Gastroesophageal sphincter (tissue), 4 donors: ENCODE results near the gene RAPGEF2. TPM values are rescaled to one million over a fixed set of nuclear protein-coding genes. Genes with fewer than 3 reads are reported as not detected.

ENCODE experiments used
- ATAC-seq: fragments of 150-250 bp; one replicate; pipeline ENCODE4 v1.9.1; 2016; ENCODE audit warnings: mild to moderate bottlenecking, moderate library complexity
- H3K27ac ChIP-seq, 4 donors: fragments of 200-600 bp; sonication (generic) in 3 of 4; 1 replicate in 3 of 4; 2 replicates in 1 of 4; pipeline ENCODE4 v1.5.1; 2016 to 2019
- H3K27me3 ChIP-seq: fragments of 200-600 bp; sonication (generic); one replicate; pipeline ENCODE4 v1.5.1; 2019
- H3K36me3 ChIP-seq, 2 donors: fragments of 200-600 bp; sonication (generic); one replicate each; pipeline ENCODE4 v1.5.1; 2019; ENCODE audit warnings: control low read depth in 1 of 2
- H3K4me1 ChIP-seq, 3 donors: fragments of 200-600 bp; sonication (generic); 1 replicate in 2 of 3; 2 replicates in 1 of 3; pipeline ENCODE4 v1.5.1; 2016 to 2019; ENCODE audit warnings: control low read depth in 2 of 3
- H3K4me3 ChIP-seq, 2 donors: fragments of 200-600 bp; sonication (generic); one replicate each; pipeline ENCODE4 v1.5.1; 2019; ENCODE audit warnings: mild to moderate bottlenecking in 1 of 2, moderate library complexity in 1 of 2
- H3K9me3 ChIP-seq, 3 donors: fragments of 200-600 bp; sonication (generic); one replicate each; pipeline ENCODE4 v1.5.1; 2017 to 2019; ENCODE audit warnings: control low read depth in 2 of 3
- EP300 ChIP-seq: sonication (generic); formaldehyde crosslinking; IDR thresholded peaks from one replicate; pipeline ENCODE4 v1.6.1; 2017; ENCODE audit warnings: antibody characterized with exemption, mild to moderate bottlenecking
- POLR2A ChIP-seq, 2 donors: fragments of 450-650 bp; IDR thresholded peaks; one replicate each; pipeline ENCODE4 v1.6.1; 2017; ENCODE audit warnings: antibody characterized with exemption in 2 of 2, mild to moderate bottlenecking in 2 of 2, moderate library complexity in 1 of 2
- POLR2AphosphoS5 ChIP-seq: sonication (generic); formaldehyde crosslinking; IDR thresholded peaks from one replicate; pipeline ENCODE4 v1.6.1; 2017; ENCODE audit warnings: antibody characterized with exemption
- WGBS, 2 donors: methylation state at CpG; one replicate each; pipeline ENCODE4 v1.1.5; 2018; ENCODE audit warnings: low coverage in 1 of 2; 5-methylcytosine and 5-hydroxymethylcytosine counted together
- total RNA-seq, 4 donors: library from RNA; depleted of rRNA; stranded (reverse); fragments of >200 nt; gene quantifications; one replicate each; pipeline ENCODE4 v1.1.0, GENCODE V29; 2016
- TF ChIP-seq, protein P1 (sequence below), 4 experiments: fragments of 200-600 bp in 2 of 4; fragments of 450-650 bp in 2 of 4; sonication (generic) in 1 of 4; IDR thresholded peaks; one replicate each; pipeline ENCODE4 v1.5.1; 2017 to 2019; ENCODE audit warnings: antibody characterized with exemption in 4 of 4, mild to moderate bottlenecking in 2 of 4, moderate library complexity in 2 of 4

RAPGEF2 gene
- total RNA-seq, 4 donors from 2014 or later, result 49.5 to 67.5 (median 60.9) TPM

DNA sequence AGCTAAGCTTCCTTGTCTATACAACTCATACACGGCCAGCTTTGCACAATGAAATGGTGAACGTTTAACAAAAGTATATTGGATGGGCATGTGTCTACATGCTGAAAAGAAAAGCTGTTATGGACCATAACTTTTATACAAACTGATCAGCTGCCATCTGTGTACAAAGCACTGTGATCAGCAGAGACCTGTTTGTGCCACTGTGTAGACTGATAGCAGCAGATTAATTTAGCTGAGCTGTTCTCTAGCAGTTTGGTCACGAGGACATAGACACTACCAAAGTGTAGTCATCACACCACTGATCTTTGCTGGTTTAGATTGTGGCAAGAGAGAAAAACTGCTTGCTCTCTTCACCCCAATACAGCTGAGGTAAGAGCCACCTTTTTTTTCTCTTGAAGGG lies 124.5 kb downstream of the RAPGEF2 start:
- Histone ChIP-seq H3K4me1 (peaks cover 0 to 37% (median 7%) of the 10 kb centered on the region in 3 donors), H3K9me3 (no peaks in the 10 kb centered on the region), H3K36me3 (no peaks in the 10 kb centered on the region), H3K27me3 (no peaks in the 10 kb centered on the region), H3K27ac (peak overlapping the region; percentile 74 to 79 (median 76)), H3K4me3 (peak overlapping the region in 1 of 2 donors; percentile 38)
- TF ChIP-seq EP300 (no peak), POLR2AphosphoS5 (no peak), POLR2A (IDR thresholded peaks at IDR 0.05) (no peak)
- TF ChIP-seq, protein P1, sequence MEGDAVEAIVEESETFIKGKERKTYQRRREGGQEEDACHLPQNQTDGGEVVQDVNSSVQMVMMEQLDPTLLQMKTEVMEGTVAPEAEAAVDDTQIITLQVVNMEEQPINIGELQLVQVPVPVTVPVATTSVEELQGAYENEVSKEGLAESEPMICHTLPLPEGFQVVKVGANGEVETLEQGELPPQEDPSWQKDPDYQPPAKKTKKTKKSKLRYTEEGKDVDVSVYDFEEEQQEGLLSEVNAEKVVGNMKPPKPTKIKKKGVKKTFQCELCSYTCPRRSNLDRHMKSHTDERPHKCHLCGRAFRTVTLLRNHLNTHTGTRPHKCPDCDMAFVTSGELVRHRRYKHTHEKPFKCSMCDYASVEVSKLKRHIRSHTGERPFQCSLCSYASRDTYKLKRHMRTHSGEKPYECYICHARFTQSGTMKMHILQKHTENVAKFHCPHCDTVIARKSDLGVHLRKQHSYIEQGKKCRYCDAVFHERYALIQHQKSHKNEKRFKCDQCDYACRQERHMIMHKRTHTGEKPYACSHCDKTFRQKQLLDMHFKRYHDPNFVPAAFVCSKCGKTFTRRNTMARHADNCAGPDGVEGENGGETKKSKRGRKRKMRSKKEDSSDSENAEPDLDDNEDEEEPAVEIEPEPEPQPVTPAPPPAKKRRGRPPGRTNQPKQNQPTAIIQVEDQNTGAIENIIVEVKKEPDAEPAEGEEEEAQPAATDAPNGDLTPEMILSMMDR (IDR thresholded peaks at IDR 0.05), result no peak
- ATAC-seq, result no peak
- 60 to 80% methylated on average over 3 of the region's 3 CpGs for WGBS, 2 donors

DNA sequence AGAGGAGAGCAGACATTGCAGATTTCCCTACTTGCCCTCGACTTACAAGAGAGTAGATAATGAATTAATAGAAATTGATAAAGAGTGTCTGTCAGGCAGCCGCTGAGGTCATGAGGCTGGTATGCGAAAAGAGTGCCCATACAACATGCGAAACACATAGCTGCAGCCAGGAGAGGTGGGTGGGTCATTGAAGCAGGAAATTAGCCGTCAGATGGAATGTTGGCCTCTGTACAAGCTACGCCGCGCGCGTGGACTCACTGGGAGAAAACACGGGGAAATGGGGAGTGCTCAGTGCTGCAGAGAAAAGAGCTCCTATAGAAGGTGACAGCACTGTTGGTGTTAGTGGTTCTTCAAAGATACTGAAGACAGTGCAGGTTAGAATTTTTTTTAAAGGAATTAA lies 125.1 kb downstream of the RAPGEF2 start:
- peak overlapping the region; percentile 74 to 79 (median 76) for H3K27ac ChIP-seq
- H3K9me3 ChIP-seq, result no peaks in the 10 kb centered on the region
- H3K4me3 ChIP-seq, result peak overlapping the region; percentile 35 to 38
- H3K27me3 ChIP-seq, result no peaks in the 10 kb centered on the region
- peaks cover 0 to 31% (median 7%) of the 10 kb centered on the region in 3 donors for H3K4me1 ChIP-seq
- no peak for TF ChIP-seq EP300
- TF ChIP-seq, protein P1 (IDR thresholded peaks at IDR 0.05), result peak in 3 of 4 experiments; percentile 28 to 65 (median 48)
- TF ChIP-seq POLR2AphosphoS5, result peak; percentile 90
- peak; percentile 93 for ATAC-seq
- H3K36me3 ChIP-seq, result no peaks in the 10 kb centered on the region
- 5 to 20% methylated on average over 9 to 11 of the region's 11 CpGs for WGBS, 2 donors

DNA sequence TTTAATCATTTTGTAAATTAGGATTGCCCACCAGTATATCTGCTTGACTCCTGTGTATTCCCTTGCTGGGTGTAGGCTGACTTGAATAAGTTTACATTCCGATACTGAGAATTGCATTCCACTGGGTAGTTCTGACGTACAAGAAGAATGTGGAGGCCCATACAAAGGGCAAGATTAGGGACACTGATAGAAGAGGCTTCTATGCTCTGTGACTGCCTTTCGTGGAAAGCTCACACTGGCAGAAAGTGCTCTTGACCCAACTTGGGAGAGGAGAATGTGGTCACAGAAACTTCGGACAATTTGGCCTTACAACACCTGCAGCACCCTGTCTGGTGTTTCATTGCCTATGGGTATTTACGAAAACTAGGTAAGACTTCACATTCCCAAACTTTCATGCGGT lies 126.3 kb downstream of the RAPGEF2 start:
- Histone ChIP-seq H3K9me3 (no peaks in the 10 kb centered on the region), H3K27ac (peak overlapping the region; percentile 55 to 78 (median 74)), H3K36me3 (no peaks in the 10 kb centered on the region), H3K27me3 (no peaks in the 10 kb centered on the region), H3K4me3 (peak overlapping the region; percentile 35 to 38), H3K4me1 (peaks cover 0 to 30% (median 7%) of the 10 kb centered on the region in 3 donors)
- ATAC-seq, result peak; percentile 66
- 21 to 67% methylated on average over 5 to 6 of the region's 6 CpGs for WGBS, 2 donors
- TF ChIP-seq POLR2AphosphoS5, result no peak
- TF ChIP-seq EP300, result no peak
- TF ChIP-seq POLR2A (IDR thresholded peaks at IDR 0.05), result no peak
- TF ChIP-seq, protein P1 (IDR thresholded peaks at IDR 0.05), result no peak

DNA sequence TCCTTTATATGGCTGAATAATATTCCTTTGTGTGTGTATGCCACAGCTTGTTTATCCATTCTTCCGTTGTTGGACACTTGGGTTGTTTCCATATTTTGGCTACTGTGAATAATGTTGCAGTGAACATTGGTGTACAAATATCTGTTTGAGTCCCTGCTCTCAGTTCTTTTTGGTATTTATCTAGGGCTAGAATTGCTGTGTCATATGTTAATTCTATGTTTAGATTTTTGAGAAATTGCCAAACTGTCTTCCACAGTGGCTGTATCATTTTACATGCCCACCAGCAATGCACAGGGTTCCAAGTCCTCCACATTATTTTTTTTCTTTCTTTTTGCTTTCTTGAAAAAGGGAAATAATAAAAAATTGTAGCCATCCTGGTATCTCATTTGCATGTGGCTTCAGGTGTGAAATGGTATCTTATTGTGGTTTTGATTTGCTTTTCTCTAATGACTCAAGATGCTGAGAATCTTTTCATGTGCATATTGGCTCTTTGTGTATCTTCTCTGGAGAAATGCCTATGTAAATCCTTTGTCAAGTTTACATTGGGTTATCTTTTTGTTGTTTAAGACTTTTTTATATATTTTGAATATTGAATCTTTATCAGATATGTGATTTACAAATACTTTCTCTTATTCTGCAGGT lies 129.7 kb downstream of the RAPGEF2 start:
- H3K27ac ChIP-seq, result no peak overlapping the region

More for the DNA sequence above, 129.7 kb downstream of the RAPGEF2 start:
- peaks cover 0 to 40% (median 7%) of the 10 kb centered on the region in 3 donors for H3K4me1 ChIP-seq
- H3K9me3 ChIP-seq, result no peaks in the 10 kb centered on the region
- no peaks in the 10 kb centered on the region for H3K36me3 ChIP-seq
- 44 to 71% methylated on average over 1 of the region's 1 CpG for WGBS, 2 donors
- H3K27me3 ChIP-seq, result no peaks in the 10 kb centered on the region
- no peak for TF ChIP-seq POLR2AphosphoS5
- no peak for TF ChIP-seq EP300
- TF ChIP-seq, protein P1 (IDR thresholded peaks at IDR 0.05), result no peak
- no peak for TF ChIP-seq POLR2A (IDR thresholded peaks at IDR 0.05)
- no peak for ATAC-seq
- H3K4me3 ChIP-seq, result no peak overlapping the region
